Measurements from ENCODE around the gene KLF13.
"Not testable (repeated sequence)": the region's sequence is repeated elsewhere in the genome, so short reads cannot be mapped to it uniquely, and the experiment has no call there.

KLF13 gene

DNA sequence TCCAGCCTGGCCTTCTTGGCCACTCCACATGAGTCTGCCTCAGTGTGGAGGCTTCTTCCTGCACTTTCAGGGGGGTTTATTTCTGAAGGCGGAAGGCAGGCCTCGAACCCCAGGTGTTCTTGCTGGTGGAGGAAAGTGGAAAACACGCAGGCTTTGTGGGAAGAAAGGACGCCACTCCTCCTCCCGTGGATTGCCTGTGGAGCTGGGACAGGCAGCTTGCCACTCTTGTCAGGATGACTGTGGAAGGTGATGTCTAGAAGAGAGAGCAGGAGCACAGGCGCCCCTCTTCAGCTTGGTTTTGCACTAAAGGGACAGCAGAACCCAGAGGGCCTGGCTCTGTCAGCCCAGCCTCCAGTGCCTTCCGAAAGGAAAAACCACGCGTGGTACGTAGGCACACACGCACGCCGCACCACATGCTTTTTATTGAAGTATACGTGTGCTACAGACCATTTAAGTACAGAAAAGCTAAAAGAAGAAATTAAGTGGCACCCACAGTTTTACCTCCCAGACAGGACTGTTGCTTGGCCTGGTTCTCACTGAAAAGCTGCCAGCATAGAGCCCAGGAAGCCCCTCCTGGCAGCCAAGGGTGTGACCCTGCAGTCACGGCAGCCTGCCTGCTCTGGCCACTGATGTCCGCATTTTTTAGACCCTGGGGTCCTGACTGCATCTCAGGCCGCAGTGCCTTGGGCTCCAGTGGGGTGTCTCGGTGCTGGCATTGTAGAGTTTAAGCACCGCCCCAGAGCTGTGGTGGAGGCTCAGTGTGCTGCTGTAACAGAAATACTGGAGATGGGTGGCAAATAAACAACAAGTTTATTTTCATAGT lies 21.6 kb downstream of the KLF13 start:
- DNase-seq = no peak

DNA sequence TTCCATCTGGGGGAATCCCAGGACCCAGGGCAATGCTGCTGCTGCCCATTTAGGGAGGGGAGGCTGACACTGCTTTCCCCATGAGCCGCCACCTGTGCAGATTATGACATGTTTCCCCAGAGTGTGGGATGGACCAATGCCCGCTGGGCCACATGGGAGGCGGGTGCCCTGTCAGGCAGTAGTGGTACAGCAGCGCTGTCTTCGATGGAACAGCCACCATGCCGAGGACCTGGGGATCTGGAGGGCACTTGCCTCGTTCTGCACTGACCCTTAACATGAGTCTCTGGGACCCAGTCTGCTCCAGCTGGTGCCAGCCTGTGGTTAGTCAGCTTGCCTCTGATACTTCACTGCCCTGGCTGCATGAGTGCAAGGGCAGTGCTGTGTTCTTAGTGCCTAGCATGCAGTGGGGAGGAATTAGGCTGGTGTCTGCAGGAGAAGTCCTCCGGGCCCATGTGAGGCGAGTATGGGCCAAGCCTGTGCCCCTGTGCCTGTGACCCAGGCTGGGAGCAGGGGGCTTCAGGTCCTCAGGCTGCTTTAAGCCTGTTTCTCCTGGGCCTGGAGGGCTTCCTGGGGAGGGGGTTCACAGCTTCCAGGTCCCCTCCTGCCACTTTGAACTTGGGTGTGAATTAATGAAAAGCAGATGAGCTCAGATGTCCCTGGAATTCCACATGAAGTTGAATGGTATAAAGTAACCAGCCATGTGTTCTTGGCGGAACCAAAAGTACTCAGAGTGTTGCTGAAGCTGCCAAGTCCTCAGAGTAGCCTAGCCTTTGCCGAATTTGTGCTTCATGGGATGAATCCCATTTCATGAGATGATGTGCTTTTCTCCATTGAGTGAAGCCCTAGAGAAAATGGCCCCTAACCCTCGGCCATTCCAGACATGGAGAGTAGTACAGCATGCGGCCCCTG lies 22.9 kb downstream of the KLF13 start:
- DNase-seq = no peak

DNA sequence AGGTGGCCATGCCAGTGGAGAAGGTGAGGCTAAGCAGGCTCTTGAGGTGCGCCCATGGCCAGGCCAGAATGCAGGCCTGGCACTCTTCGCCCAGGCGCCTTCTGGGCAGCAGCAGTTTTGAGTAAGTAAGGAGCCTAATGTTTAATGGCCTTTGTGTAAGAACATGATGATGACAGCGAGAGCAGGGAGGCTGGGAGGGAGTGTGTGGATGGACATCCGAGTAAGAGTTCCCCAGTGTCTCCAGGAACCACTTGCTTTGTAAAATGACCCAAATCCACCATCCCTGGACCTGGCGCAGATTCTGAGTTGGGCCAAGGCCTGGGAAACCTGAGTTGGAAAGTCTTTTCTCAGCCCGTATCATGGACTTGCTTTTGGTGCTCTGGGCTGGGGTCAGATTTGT lies 24.1 kb downstream of the KLF13 start:
- DNase-seq = no peak

DNA sequence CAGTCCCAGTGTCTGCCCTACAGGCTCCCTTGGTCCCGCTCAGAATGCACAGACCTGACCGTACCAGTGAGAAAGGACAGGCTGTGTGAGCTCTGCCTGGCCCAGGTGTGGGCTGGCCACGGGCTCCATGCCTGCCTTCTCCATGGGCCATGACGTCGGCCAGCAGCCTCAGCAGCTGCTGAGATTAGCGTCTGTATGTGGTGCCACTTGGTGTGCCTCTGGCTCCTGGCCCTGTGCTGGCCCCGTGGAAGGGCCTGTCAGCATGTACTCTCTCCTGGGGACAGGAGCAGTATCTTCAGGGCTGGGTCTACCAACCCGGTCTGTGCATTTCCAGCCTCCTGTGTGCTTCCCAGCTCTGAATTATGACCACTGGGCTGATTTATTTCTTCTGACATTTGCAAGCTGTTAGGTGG lies 25.7 kb downstream of the KLF13 start:
- DNase-seq = no peak

DNA sequence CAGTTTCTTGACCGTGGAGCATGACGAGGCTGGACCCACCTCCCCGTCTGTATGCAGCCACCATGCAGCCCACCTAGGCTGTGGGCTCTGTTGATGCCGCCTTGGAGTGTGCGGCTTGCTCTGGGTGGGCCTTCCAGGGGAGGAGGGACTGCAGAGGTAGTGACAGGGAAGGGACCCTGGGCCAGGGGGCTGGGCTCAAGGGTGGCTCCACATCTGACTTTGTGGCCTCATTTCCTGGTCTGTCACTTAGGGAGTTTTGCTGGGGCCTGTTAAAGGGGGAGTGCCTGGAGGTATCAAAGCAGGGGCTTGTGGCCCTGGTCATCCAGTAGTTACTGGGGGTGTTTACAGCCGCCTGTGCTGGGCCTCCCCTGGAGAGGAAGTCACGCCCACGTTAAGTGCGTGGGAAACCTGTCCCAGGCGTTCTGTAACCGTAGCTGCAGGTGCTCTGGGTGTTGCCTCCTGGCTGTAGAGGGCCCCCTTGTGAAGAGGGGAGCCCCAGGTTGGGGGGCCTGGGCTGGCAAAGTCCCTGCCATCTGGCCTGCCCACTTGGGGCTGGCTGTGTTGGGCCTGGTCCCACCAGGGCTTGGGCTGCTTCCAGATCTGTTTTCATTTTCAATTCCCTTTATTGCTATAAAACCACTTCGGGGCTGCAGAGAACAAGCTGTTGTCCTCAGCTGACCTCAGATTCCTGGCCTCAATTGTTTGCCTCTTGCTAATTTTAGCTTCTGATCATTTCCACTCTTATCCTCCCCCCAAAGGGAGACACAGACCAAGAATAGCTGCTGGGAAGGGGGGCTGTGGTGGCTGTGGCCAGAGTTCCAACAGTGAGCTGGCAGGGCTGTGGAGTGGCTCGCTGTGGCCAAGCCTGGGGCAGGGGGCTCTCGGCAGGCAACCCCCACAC lies 26.5 kb downstream of the KLF13 start:
- peak; percentile 61 for DNase-seq

DNA sequence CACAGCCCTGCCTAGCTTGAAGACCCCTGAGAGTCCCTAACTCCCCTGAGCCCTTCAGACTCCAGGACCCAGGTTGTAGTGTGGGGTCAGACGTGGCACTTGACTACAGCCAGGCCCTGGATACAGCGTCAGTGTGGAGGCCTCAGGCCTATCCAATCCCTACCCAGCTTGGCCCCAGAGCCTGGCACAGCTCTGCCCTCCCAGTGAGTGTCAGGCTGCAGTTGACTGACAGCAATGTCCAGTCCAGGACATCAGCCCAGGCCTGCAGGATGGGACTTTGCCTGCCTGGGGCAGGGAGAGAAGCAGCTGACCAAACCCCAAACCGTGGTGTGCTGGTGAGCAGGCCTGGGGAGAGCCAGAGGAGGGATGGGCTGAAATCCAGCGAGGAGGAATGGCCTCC lies 27.3 kb downstream of the KLF13 start:
- DNase-seq = no peak

DNA sequence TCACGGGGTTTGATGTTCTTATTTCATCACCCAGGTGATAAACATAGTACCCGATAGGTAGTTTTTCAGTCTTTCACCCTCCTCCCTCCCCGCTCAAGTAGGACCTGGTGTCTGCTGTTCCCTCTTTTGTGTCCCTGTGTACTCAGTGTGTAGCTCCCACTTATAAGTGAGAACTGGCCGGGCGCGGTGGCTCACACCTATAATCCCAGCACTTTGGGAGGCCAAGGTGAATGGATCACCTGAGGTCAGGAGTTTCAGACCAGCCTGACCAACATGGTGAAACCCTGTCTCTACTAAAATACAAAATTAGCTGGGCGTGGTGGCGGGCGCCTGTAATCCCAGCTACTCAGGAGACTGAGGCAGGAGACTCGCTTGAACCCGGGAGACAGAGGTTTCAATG lies 29.5 kb downstream of the KLF13 start:
- not testable (repeated sequence) for DNase-seq

DNA sequence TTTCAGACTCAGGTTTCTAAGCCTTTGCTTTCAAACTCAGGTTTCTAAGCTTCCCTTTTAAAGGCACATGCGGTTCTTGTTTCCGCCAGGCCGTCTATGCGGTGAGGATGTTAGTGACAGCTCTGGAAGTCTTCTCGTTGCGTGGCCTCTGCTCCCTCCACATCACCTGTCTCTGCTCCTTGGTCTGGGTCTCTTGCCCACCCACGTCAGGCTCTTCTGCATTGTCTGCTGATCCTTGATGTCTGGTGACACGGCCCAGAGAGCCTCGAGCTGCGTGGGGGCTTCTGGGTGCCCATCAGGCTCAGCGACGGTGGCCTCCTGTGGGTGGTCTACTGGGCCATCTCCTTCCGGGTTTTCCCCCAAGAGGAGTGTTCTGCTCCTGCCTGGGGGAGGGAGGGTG lies 30.5 kb downstream of the KLF13 start:
- DNase-seq = peak; percentile 55

DNA sequence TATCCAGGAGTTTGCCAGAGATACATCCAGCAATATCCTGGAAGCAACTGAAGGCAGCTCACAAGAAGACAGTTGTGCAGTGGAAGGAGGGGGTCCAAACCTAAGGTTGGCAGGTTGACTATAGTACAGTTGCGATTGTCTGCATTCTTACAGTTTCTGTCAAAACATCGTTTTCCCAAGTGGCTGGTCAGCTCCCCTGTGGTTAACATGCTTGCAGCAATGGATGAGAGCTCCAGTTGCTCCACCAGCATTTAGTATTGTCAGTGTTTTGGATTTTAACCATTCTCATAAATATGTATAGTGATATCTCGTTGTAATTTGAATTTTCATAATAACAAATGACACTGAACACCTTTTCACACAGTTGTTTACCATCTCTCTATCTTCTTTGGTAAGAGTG lies 31.5 kb downstream of the KLF13 start:
- no peak for DNase-seq

DNA sequence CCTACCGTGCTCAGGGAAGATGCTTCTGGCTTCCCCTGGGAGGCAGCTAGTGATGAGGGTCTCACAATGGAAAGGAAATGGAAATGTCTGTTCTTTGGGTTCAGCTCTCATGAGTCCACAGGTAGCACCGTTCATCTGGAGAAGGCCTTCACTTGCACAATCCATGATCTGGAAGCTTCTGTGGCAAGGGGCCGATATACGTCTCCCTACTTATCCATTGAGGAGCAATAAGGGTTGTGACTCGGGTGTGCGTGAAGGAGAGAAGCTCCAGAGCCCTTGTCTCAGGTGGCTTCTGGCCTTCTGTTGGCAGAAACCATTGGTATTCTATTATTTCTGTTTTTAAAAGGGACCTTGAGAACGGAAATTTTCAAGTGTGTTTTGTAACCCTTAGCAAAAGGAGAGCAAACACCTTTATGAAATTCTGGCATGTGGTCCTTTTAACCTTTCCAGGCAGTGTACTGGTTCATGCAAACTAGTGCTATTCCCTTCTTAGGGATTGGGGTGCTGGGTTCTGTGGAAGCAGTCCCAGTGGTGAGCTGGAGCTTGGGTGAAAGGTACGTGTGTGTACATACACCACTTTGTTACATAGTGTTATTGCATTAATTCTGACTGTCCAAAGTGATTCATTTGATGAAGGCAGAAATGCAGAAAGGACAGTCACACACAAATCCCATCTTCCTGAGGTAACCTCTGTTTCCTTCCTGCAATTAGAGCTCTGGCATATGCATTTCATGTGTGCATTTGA lies 32.5 kb downstream of the KLF13 start:
- DNase-seq = no peak

DNA sequence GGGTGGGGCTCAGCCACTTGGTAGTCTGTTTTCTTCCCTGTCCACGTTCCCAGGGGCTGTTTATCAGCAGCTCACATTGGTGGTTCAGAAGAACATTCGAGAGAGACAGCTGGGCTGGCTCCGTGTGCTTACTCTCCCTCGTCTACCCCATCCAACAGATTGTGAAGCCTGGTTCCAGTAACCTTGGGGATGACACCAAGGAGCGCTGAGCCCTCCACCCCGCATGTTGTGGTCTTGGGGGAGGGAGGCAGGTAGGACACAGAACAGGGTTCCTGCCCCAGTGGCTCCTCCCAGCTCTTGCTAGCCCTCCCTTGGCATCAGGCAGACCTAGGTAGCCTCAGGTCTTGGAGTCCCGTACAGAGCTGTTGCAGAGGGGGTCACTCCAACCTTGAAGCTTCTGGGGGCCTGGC lies 33.1 kb downstream of the KLF13 start:
- DNase-seq = no peak

DNA sequence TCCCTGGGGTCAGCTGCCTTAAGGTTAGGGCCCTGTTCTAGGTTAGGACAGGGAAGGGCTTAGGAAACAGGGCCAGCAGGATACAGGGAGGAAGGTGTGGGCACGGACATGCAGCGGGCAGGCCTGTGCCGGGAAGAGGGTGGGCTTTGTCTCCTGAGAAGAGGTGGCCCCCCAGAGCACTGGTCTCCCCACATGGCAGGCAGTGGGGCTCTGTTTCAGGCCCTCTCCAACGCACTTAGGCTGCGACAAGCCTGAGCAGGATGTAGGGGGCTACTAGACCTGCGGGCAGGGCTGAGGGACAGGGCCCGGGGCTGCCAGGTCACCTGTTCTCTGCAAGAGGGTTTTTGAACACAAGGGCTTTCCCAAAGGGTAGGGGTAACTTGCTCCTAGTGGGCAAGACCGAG lies 33.5 kb downstream of the KLF13 start:
- no peak for DNase-seq

DNA sequence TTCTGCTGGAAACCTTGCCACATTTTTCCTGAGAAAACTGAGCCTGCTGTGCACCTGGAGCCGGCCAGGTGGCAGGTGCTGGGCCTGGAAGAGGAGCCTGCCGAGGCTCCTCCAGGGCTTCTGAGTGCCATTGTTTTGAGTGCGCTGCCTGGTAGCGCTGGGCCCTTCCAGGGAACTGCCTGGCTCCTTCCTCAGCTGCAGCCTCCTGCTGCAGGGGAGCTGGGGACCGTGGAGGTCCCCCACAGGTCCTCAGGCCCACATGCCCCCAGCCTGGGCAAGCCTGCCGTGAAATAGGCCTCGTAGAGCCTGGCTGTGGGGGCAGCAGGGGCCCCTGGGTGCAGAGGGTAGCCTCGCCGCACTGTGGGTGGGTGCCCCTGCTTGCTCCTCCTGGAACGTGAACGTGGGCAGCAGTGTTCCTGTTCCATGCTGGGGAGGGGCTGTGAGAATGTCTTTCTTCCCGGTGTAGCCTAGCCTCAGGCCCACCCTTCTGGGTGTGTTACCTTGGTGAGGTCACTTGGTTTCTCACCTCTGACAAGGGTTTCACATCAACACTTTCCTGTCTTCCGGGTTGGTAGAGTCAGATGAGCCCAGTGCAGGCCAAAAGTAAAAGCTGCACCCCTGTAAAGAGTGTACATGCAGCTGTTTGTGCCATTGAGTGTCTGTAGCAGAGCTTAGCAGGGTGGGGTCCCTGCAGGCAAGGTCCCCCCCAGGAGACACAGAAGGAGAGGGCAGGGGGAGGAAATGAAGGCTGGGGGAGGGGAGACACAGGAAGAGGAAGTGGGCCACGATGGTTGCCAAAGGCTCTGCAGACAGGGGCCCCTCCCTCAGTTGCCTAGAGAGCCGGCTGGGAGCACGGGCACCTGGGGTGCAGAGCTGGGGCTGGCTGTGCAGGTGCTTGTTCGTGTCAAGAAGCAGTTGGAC lies 34.5 kb downstream of the KLF13 start:
- DNase-seq = peak; percentile 92

DNA sequence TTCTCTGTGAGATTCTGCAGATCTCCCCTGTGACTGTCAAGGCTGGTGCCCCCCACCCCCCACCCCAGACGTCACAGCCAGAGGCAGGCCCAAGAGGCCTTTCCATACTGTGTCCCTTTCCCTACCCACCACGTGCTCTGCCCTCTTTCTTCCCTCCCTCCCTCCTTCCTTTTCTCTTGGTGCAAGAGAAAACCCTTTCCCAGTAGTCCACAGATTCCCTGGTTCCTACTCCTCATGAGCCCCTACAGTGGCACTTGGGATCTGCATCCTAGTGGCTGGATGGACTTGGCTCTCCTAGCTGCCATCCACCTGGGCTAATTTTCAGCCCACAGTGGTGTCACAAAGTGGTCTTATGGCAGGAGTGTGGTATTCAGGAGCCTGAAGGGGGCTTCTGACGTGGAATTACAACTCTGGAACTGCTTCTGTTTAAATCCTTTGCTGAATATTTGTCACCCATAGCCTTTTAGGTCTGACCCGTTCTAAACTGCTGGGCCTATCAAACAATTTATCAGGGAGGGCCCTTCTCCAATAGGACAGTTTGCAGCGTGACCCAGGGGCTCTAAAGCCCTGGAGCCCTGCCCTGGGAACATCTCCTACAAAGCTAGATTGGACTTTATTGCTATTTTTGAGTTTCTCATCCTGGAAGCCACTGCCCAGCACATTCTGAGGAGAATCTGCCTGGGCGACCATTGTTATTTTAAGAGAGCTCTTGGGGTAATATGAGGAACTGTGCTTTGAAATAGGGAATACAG lies 35.3 kb downstream of the KLF13 start:
- DNase-seq = no peak

DNA sequence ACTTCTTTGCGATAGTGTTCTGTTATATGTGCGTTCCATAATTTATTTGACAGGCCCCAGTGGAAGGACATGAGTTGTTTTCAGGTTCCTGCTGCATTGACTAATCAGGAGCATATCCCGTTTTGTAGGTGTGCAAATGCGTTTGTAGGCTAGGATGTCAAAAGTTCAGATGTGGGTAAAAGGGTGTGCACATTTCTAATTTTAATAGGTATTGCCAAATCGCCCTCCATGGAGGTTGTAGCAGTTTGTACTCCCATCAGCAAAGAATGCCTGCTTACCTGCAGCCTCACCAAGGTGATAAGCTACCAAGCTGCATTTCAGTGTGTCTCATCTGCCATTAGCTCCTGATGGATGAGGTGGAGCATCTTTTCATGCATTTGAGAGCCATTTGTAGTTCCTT lies 36.3 kb downstream of the KLF13 start:
- no peak for DNase-seq

DNA sequence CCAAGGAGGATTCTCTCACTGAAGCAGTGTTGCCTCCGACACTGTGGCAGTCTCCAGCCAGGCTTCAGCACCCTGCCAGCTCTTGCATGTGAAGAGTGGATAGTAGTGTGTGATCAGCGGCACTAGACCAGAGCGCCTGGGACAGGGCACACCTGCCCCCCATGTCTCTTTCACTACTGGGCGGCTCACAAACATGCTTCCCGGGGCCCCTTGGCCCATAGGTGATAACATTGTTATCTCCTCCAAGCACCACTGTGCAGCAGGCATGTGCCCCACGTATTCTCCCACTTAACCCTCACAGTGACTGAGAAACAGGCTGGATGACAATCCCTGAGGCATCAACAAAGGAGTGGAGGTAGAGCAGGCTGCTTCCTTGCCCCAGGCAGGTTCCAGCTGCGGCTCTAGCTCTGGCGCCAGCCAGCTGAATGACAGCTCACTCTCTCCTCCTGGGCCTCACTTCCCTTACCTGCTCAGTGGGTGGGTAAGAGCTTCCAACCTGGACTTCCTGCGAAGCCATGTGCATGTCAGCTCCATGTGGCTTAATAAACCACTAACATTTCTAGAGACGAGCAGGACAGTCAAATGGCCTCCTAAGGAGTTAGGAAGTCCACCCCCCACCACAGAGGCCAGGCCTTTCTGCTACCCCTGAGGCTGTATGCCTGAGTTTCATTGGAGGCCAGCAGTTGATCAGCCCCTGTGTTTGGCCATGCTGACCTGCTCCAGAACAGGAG lies 37.8 kb downstream of the KLF13 start:
- peak; percentile 64 for DNase-seq

DNA sequence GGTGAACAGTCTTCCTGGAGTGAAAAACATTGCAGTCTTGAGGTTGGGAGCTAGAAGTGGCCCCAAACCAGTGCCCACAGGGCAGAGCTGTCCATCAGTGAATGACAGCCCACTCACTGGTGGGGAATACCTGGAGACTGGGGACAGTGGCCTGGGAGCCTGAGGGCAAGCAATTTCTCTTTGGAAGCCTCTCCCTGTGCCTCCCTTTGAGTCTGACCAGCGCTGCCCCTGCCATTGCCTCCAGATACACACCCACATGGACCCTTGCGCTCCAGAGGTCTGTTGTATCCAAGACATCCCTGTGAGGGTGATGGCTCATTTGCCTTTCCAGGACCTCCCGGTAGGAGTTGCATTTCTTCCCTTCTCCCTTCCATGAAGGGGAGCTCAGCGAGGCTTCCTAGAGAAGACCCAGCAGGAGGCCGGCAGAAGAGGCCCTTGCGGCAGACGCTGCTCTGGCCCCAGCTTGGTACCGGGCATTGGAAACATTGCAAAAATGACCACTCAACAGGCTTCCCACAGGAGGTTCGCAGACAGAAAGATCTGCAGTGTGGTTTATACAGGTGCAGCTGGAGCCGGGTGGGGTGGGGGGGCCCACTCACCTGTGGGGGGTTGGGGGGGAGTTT lies 38.5 kb downstream of the KLF13 start:
- no peak for DNase-seq

DNA sequence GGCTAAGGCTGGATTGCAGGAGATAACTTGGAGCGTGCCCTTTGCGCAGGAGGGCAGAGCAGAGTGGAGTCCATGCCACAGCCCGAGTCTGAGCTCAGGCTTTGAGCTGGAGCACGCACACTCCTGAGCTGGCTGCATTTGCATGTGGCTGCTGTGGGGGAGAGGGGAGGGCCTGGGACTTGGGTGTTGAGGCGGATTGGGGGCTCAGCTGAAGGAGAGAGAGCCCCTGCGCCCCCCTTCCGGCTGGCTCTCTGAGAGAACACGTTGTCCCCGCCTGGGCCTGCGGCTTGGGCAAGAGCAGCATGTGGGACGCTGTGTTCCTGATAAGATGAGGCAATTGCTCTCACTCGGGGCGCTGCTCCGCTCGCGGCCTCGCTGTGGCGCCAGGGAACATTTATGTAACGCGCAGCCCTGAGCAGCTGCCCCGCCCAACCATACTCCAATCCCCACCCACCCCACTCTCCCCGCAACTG lies 39.1 kb downstream of the KLF13 start:
- DNase-seq = peak; percentile 86

DNA sequence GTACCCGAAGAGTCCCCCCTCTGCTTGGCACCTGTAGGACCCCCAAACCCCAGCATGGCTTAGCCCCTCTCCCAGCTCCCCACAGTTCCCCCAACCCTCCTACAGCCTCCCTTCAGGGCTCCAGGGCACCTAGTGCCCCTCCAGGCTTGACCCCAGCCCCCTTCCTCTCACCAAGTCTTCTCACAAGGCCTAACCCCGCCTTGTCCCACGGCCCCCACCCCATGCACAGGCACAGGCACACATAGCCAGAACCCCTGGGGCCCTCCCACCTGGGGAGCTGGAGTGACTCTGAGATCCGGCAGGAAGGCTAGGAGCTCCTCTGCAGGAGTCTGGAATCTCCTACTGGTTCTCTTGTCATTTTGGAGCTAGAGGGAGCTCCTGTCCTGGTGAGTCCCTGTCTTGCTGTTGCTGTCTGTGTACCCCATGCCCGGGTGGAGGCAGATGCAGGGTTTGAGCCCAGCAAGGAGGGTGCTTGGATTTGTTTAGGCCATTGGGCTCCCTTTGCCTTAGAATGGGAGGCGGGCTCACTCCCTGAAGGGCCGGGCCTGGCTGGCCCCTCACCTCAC lies 39.6 kb downstream of the KLF13 start:
- DNase-seq = no peak
